ENCODE measurements around the gene TSHZ2.

- TF ChIP-seq, protein P1, sequence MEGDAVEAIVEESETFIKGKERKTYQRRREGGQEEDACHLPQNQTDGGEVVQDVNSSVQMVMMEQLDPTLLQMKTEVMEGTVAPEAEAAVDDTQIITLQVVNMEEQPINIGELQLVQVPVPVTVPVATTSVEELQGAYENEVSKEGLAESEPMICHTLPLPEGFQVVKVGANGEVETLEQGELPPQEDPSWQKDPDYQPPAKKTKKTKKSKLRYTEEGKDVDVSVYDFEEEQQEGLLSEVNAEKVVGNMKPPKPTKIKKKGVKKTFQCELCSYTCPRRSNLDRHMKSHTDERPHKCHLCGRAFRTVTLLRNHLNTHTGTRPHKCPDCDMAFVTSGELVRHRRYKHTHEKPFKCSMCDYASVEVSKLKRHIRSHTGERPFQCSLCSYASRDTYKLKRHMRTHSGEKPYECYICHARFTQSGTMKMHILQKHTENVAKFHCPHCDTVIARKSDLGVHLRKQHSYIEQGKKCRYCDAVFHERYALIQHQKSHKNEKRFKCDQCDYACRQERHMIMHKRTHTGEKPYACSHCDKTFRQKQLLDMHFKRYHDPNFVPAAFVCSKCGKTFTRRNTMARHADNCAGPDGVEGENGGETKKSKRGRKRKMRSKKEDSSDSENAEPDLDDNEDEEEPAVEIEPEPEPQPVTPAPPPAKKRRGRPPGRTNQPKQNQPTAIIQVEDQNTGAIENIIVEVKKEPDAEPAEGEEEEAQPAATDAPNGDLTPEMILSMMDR (conservative IDR thresholded peaks at IDR 0.05 in 1 of 2, IDR thresholded peaks at IDR 0.05 in 1 of 2; ENCODE audit: extremely low read depth in 1 of 2, insufficient read depth in 1 of 2, low read depth in 1 of 2, low read length in 2 of 2): no peak
- no peak for TF ChIP-seq EZH2 (IDR thresholded peaks at IDR 0.05; ENCODE audit: borderline replicate concordance, low read length)
These were observed 26.9 kb downstream of the TSHZ2 start for GRCh38 chr20:52999040-52999439.
